HepG2 (cell line): ENCODE measurements around the gene MAPK4. TPM values are rescaled to one million over a fixed set of nuclear protein-coding genes. Genes with fewer than 3 reads are reported as not detected.

Source experiments
- ATAC-seq: fragments of 200-7000 bp; cut with Tn5 transposase; 3 replicates; pipeline ENCODE4 v1.9.1; 2020; ENCODE audit warnings: mild to moderate bottlenecking, moderate library complexity
- BruUV-seq: library from RNA; stranded (reverse); fragments of 400-500 nt; replicated peaks from 2 replicates; lab custom pipeline; 2021; lab: Mats Ljungman, UMichigan
- CTCF ChIA-PET: fragments of 300-600 bp; formaldehyde crosslinking; extraction: SDS; loops from one replicate; lab custom pipeline; 2021; ENCODE audit warnings: low total read pairs, inconsistent platforms, low intra/inter-chr PET ratio; lab: Yijun Ruan, JAX
- POLR2A ChIA-PET: fragments of 350-600 bp; sonication (Branson Sonifier 250); formaldehyde crosslinking; loops from one replicate; lab custom pipeline; 2020; ENCODE audit warnings: antibody characterized with exemption, inconsistent platforms; lab: Yijun Ruan, JAX
- DNase-seq: peaks from one replicate; pipeline ENCODE4 v3.0.0-alpha.2; 2015; ENCODE audit warnings: low spot score
- FAIRE-seq: peaks from 3 replicates; lab custom pipeline; 2011; peaks lifted over from hg19 to GRCh38; lab: Jason Lieb, UNC
- H2AFZ ChIP-seq: one replicate; pipeline ENCODE4 v1.6.1; 2011; ENCODE audit warnings: low read length, inconsistent platforms
- H3K27ac ChIP-seq: fragments of 300-600 bp; 3 replicates; pipeline ENCODE4 v1.8.0; 2011; ENCODE audit warnings: mixed run types, mild to moderate bottlenecking, mixed read lengths, low read length, inconsistent platforms; ENCODE audit not compliant: insufficient read depth; ENCODE audit errors: extremely low read length
- H3K27me3 ChIP-seq, 2 experiments: fragments of 200-600 bp in 1 of 2; 2 replicates in 1 of 2; 3 replicates in 1 of 2; pipeline versions ENCODE4 v1.6.0 to v1.8.0; 2011; ENCODE audit warnings: low read length in 2 of 2, mild to moderate bottlenecking in 2 of 2, moderate library complexity in 2 of 2, inconsistent platforms in 1 of 2; ENCODE audit not compliant: insufficient read depth in 2 of 2, control insufficient read depth in 1 of 2
- H3K36me3 ChIP-seq, 2 experiments: fragments of 200-600 bp in 1 of 2; replicated peaks in 1 of 2; 2 replicates in 1 of 2; 3 replicates in 1 of 2; pipeline versions ENCODE4 v1.5.1 to v1.8.0; 2011; ENCODE audit warnings: low read length in 2 of 2, inconsistent platforms in 1 of 2; ENCODE audit not compliant: insufficient read depth in 2 of 2, control insufficient read depth in 1 of 2
- H3K4me1 ChIP-seq: 2 replicates; pipeline ENCODE4 v1.5.1; 2012; ENCODE audit warnings: low read length, inconsistent platforms; ENCODE audit not compliant: insufficient read depth
- H3K4me2 ChIP-seq: 2 replicates; pipeline ENCODE4 v1.6.0; 2011; ENCODE audit warnings: low read depth, low read length, inconsistent platforms
- H3K4me3 ChIP-seq, 3 experiments: fragments of 200-600 bp in 1 of 3; sonication (generic), shearing (Covaris generic) in 1 of 3; replicated peaks in 1 of 3; 2 replicates each; pipeline ENCODE4 v1.5.1; 2011 to 2016; ENCODE audit warnings: low read length in 3 of 3, inconsistent platforms in 2 of 3, low read depth in 2 of 3, mild to moderate bottlenecking in 2 of 3, control low read depth in 1 of 3, mixed read lengths in 1 of 3; ENCODE audit not compliant: insufficient read depth in 1 of 3
- H3K79me2 ChIP-seq: one replicate; pipeline ENCODE4 v1.6.1; 2011; ENCODE audit warnings: low read length, inconsistent platforms; ENCODE audit not compliant: insufficient read depth
- H3K9ac ChIP-seq: 2 replicates; pipeline ENCODE4 v1.6.0; 2011; ENCODE audit warnings: mild to moderate bottlenecking, low read depth, low read length, inconsistent platforms; ENCODE audit not compliant: insufficient read depth
- H3K9me3 ChIP-seq: 2 replicates; pipeline ENCODE4 v1.5.1; 2012; ENCODE audit warnings: mild to moderate bottlenecking, low read length
- H4K20me1 ChIP-seq: 2 replicates; pipeline ENCODE4 v1.6.0; 2011; ENCODE audit warnings: inconsistent platforms, mild to moderate bottlenecking, low read length, moderate library complexity; ENCODE audit not compliant: insufficient read depth
- ELF4 ChIP-seq: sonication (generic); formaldehyde crosslinking; IDR thresholded peaks from 2 replicates; pipeline ENCODE4 v1.5.0; 2020; ENCODE audit warnings: missing genetic modification reagents, mild to moderate bottlenecking, moderate library complexity, borderline replicate concordance
- FOSL1 ChIP-seq: sonication (generic); formaldehyde crosslinking; IDR thresholded peaks from 2 replicates; pipeline ENCODE4 v1.9.0; 2021; ENCODE audit warnings: missing genetic modification reagents, borderline replicate concordance
- NR2F6 ChIP-seq, 2 experiments: IDR thresholded peaks; 2 replicates each; pipeline ENCODE4 v1.6.1; 2016; ENCODE audit warnings: antibody characterized with exemption in 1 of 2, mild to moderate bottlenecking in 1 of 2
- SNAI1 ChIP-seq: sonication (generic); formaldehyde crosslinking; IDR thresholded peaks from 2 replicates; pipeline ENCODE4 v1.5.0; 2020; ENCODE audit warnings: mild to moderate bottlenecking, missing genetic modification reagents, borderline replicate concordance
- ZBTB49 ChIP-seq: sonication (generic); formaldehyde crosslinking; IDR thresholded peaks from 2 replicates; pipeline ENCODE4 v1.4.0; 2020; ENCODE audit warnings: missing genetic modification reagents, borderline replicate concordance
- ZNF484 ChIP-seq: sonication (generic); formaldehyde crosslinking; IDR thresholded peaks from 2 replicates; pipeline ENCODE4 v1.5.1; 2020; ENCODE audit warnings: mild to moderate bottlenecking, low read depth, missing genetic modification reagents, borderline replicate concordance
- WGBS: methylation state at CpG from one replicate; pipeline ENCODE4 v1.1.6; 2017; ENCODE audit warnings: low lambda C conversion rate; 5-methylcytosine and 5-hydroxymethylcytosine counted together
- in situ Hi-C: cut with HindIII; loops from 2 replicates; pipeline ENCODE4 v1.10.0; 2017; ENCODE audit warnings: low pct_unique_long_range_greater_than_20kb; ENCODE audit not compliant: extremely low pct_ligation_motif_present
- intact Hi-C: fragments of 100-400 bp; cut with micrococcal nuclease; formaldehyde crosslinking; loops from one replicate; pipeline ENCODE4 v1.10.0; 2022; ENCODE audit not compliant: unreplicated experiment
- polyA plus RNA-seq, 8 experiments: library from polyadenylated mRNA; depleted of rRNA in 3 of 8; stranded (reverse) in 7 of 8; unstranded in 1 of 8; fragments of >200 nt; fragmentation: Illumina TruSeq in 4 of 8; extraction: Trizol in 4 of 8; gene quantifications; 2 replicates each; pipeline versions ENCODE4 v1.2.1 to v1.2.3, GENCODE V29; 2011 to 2016; ENCODE audit warnings: low read depth in 4 of 8, missing spikeins in 1 of 8, mixed read lengths in 1 of 8; ENCODE audit not compliant: insufficient read depth in 1 of 8
- total RNA-seq, 5 experiments: library from RNA; depleted of rRNA; stranded (reverse); fragments of >200 nt; fragmentation: Illumina TruSeq; extraction: Trizol; gene quantifications; 2 replicates each; pipeline ENCODE4 v1.2.3, GENCODE V29; 2016; ENCODE audit warnings: low read depth in 1 of 5
- TF ChIP-seq, protein P1 (sequence below): sonication (generic); formaldehyde crosslinking; IDR thresholded peaks from 2 replicates; pipeline ENCODE4 v1.4.0; 2020; ENCODE audit warnings: missing genetic modification reagents
- TF ChIP-seq, protein P2 (sequence below): sonication (generic); formaldehyde crosslinking; conservative IDR thresholded peaks from 2 replicates; pipeline ENCODE4 v1.4.0; 2020; ENCODE audit warnings: missing genetic modification reagents

The MAPK4 gene
- total and polyA plus RNA-seq, 2 of the 13 experiments (the other 11 are each of a cell fraction or from before 2014, with no cell fraction given): not detected

GRCh38 chr18:50751947-50752346, 192.1 kb downstream of the MAPK4 start (continued):
- TF ChIP-seq, protein P1, sequence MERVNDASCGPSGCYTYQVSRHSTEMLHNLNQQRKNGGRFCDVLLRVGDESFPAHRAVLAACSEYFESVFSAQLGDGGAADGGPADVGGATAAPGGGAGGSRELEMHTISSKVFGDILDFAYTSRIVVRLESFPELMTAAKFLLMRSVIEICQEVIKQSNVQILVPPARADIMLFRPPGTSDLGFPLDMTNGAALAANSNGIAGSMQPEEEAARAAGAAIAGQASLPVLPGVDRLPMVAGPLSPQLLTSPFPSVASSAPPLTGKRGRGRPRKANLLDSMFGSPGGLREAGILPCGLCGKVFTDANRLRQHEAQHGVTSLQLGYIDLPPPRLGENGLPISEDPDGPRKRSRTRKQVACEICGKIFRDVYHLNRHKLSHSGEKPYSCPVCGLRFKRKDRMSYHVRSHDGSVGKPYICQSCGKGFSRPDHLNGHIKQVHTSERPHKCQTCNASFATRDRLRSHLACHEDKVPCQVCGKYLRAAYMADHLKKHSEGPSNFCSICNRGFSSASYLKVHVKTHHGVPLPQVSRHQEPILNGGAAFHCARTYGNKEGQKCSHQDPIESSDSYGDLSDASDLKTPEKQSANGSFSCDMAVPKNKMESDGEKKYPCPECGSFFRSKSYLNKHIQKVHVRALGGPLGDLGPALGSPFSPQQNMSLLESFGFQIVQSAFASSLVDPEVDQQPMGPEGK (CRISPR knock-in tag): no peak

DNA sequence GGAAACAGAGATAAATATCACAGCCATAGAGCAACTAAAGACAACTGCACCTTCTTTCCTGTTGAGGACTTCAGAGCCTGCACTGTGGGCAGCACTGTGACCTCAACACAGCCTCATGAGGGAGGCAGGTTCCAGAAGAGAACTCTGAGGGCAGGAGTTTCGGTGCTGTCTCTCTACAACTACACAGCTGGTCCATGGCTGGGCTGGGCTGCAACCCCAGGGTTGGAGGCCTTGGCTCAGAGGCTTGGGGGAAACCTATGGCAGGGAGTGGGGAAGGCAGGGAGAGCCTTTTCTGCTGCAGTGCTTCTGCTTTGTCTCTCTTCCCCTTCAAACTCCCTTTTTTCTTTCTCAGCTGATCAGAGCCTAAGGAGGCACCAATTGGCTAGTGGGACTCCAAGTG, 193.4 kb downstream of the MAPK4 start:
- TF ChIP-seq ZNF484 (no peak), SNAI1 (CRISPR knock-in tag) (no peak), ELF4 (no peak), NR2F6 (IDR thresholded peaks at IDR 0.05) (no peak), NR2F6 (CRISPR knock-in tag; IDR thresholded peaks at IDR 0.05) (no peak), ZBTB49 (no peak), FOSL1 (no peak)
- TF ChIP-seq, protein P2, sequence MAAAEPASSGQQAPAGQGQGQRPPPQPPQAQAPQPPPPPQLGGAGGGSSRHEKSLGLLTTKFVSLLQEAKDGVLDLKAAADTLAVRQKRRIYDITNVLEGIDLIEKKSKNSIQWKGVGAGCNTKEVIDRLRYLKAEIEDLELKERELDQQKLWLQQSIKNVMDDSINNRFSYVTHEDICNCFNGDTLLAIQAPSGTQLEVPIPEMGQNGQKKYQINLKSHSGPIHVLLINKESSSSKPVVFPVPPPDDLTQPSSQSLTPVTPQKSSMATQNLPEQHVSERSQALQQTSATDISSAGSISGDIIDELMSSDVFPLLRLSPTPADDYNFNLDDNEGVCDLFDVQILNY: no peak
- Histone ChIP-seq H3K27me3 (peaks cover 2 to 21% of the 10 kb centered on the region in 2 experiments; a peak in 2 of 5 replicates), H3K4me1 (no peaks in the 10 kb centered on the region), H3K4me2 (no peak overlapping the region), H3K4me3 (no peak overlapping the region), H3K9me3 (no peaks in the 10 kb centered on the region), H3K79me2 (no peaks in the 10 kb centered on the region), H4K20me1 (no peaks in the 10 kb centered on the region), H3K36me3 (no peaks in the 10 kb centered on the region), H2AFZ (no peak overlapping the region), H3K27ac (no peak overlapping the region), H3K9ac (no peak overlapping the region)
- no TSS peak for BruUV-seq
- in situ Hi-C loops (no loop called here), intact Hi-C loops (no loop called here)
- FAIRE-seq: no peak
- no peak for DNase-seq
- ATAC-seq: no peak
- WGBS: 0% methylated on average over 1 of the region's 1 CpG
- ChIA-PET CTCF (no interaction called here), POLR2A (no interaction called here)
